GM21529 (cell line): ENCODE data around the gene ARAP3.

ENCODE experiments used
- ATAC-seq: cut with Tn5 transposase; IDR thresholded peaks from one replicate; pipeline ENCODE4 v1.9.1; 2021; ENCODE audit not compliant: unreplicated experiment

Gene ARAP3

DNA sequence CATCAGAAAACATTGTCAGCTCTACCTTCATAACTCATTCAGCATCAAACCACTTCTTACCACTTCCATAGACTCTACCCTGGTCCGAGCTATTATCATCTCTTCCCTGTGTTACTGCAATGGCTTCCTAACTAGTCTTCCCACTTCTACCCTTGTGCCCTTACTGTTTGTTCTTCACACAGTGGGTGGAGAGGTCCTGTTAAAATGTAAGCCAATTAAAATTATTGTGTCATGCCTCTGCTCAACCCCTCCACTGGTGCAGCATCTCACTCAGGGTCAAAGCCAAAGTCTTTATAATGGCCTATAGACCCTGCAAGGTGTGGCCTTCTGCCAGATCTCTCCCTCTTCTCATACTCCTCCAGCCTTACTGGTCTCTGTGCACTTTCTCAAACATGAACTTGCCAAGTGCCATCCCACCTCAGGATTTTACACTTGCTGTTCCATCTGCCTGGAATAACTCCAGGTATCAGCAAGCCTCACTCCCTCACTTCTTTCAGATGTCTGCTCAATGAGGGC, 22.8 kb upstream of the ARAP3 start:
- no peak for ATAC-seq

DNA sequence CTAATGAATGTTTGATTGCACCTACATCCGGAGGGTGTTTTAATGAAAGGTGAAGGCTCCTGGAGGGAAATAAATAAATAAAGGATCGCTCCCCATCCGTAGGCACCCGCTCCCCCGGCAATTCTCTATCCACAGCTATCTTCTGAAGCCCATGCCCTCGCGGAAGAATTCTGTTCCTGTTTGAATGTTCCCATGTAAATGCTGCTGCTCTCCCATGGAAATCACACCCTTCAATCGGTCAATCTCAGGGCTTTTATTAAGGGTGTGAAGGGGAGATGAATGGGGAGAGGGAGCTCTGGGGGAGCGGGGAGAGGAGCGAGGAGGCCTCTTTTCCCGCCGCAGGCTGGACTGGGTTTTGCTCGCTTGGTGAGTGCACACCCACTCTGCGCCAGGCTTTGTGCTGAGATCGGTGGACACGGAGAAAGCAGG, 21.1 kb upstream of the ARAP3 start:
- ATAC-seq: no peak

DNA sequence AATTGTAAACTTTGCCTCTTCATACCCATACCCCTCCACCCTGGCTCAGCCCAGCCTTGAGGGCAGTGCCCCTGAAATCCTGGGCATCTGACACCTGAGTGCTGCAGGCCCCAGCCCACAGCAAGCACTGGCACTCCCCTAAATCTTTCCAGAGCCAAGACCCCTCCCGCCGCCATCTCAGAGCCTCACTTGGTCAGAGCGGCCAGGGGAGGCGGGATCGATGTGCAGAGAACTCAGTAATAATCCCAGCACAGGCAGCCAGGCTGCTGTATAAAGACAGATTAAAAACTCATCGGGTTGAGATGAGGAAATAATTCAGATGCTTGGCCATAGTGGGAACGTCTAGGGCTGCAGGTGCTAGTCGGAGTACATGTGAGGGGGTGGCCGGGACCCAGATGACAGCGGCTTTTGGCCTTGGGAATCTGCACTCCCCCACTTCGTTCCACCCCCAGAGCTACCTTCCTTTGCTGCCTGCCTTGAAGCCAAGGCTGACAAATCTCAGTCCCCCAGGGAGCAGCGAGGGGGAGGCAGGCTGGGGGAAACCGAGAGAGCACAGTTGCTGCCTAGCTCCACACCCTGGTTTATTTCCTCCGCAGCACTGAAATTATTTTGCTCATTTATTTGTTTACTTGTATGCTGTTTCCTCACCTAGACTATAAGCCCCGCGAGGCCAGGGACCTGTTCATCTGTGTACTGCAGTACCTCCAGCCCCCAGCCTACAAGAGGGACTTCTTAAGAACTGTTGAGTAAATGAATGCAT, 19.5 kb upstream of the ARAP3 start:
- ATAC-seq: peak; percentile 86

DNA sequence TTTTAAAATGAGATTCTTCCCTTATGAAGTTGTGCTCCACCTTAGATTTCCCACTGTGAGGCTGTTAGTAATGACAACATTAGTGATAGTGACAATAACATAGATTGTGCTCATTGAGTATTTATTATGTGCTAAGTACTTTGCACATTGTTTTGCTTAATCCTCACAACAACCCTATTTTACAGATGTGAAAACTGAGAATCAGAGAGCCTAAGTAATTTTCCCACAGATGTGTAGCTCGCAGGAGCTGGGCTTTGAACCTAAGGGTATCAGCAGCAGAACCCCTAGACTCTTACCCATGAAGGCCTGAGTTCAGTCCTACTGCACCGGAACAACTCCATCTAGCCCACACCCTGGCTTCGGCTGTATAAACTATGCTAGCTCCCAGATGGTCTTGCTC, 15.6 kb upstream of the ARAP3 start:
- ATAC-seq: no peak

DNA sequence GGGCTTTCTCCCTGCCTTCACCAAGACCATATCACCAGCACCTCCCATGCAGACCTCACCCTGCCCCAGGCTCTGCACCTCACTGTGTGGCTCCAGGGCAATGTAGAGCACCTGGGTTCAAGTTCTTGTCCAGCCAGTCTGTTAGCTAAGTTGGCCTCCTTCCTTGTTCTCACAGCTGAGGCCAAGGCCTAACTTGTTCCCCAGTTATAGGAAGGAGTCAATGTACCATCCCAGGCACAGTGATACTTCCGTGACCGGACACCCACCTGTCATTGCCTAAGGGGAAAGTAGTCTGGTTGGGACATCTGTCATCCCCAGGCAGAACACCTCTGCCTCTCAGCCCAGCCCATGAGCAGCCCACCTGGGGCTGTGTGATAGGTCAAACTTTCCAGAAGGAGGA, 14.4 kb upstream of the ARAP3 start:
- ATAC-seq: no peak

DNA sequence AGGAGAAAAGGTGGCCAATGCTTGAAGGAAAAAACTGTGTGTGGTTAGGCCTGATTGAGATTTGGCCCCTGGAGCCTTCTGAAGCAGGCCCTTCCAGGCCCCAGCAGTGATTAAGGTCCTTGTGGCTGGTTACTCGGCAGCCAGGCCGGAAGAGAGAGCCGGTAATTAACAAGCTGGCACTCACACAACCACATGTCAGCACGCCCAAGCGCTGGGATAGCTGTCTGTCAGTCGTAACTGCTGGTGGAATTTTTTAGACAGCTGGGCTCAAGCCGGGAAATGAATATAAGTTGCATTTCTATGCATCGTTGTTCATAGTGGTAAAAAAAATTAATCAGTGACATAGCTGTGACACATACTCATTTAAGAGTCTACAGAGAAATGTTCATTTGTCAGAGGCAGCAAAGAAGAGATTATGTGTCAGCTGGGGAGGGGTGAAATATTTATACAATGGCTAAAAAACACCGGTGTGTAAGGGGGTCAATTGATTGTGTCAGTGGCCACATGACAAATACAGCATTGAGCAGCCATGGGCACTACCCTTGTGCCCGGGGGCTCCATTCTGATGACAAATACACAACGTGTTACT, 13.7 kb upstream of the ARAP3 start:
- ATAC-seq: no peak

DNA sequence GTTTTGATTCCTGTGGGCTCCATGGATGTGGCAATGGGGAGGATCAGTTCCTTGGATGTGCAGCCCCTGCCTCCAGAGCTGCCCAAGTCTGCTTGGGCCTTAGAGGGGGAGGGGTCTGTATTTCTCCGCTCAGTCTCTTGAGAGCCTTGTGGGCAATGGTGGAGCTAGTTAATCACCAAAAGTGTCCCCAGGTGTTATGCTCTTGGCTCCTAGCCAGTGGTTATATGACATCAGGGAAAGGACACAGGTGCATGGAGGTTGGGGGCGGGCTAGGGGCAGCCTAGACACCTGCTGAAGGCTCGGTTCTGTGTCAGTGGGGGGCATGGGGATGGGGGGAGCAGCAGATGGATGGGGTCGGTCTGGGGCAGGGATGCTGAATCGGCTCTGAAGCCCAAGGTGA, 12.4 kb upstream of the ARAP3 start:
- ATAC-seq: no peak

DNA sequence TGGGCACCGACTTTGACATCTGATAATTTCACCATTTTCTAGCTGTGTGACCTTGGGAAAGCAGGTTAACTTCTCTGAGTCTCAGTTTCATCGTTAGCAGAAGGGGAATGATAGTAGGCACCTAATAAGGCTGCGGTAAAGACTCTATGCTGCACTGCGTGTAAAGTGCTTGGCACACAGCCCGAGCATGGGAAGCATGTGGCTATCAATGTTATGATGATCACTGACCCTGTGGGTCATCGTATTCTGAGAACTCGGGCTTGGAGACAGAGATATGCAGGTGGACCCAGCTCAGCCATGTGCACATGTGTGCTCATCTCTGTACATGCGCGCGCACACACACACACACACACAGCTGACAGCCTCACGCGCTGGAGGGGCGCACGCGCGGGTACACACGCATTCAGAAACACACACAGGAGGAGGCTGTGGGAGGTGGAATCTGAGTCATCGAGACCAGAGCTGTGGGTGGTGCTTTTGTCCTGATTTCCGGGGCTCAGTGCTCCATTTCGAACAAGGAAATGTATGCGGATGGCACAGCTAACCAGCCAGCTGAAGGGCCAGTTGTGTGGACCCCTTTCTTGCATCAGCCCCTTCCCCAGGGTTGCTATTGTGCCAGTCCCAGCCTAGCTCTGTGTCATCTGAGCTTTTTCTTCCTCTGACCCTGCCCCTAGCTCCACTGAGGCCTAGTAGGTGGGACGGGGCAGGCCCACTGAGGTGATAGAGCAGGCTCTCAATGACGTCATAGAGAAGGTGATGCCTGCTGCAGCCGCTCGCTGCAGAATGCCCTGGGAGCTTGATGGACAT, 11.1 kb upstream of the ARAP3 start:
- no peak for ATAC-seq

DNA sequence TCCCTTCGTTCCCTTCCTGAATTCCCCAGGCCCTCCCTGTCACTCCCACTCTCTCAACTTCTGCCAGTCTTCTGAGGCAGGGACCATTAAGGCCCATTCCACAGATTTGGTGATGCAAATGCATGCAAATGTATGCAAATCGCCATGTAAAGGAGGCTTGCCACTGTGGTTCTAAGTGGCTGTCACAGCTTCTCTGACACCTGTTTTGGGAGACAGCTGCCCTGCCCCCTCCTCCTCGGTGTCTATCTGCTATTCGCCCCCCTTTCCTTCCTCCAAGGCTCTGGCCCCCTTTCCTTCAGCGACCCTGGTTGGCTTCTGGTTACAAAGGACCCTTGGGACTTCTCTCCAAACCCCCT, 10.5 kb upstream of the ARAP3 start:
- no peak for ATAC-seq

DNA sequence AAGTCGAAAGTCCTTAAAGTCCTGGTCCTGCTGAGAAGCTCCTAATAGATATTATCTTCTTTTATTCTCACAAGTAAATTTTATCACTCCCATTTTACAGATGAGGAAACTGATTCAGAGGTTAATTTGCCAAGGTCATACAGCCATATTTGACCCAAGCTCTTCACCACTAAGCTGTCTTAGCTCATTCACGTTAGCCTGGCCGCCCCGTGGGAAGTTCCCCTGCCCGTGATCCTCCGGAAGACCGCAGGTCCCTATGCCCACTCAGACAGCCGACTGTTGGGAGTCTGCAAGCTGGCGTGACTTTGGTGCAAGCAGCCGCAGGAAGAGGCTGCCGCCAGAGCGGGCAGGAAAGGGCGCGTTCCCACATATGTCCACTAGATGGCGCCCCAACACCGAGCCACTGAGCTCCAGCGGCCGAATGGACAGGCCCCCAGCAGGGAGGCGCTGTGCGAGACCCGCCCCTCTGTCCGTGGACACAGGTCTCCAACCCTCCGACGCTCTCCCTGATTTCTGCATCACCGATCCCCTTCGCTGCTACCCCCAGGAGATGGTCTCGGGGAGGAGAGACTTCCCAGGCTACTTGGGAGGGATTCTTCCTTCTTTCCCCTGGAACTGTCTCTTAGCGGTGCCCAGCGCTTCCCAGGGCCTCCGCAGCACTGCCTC, 10.0 kb upstream of the ARAP3 start:
- peak; percentile 84 for ATAC-seq

DNA sequence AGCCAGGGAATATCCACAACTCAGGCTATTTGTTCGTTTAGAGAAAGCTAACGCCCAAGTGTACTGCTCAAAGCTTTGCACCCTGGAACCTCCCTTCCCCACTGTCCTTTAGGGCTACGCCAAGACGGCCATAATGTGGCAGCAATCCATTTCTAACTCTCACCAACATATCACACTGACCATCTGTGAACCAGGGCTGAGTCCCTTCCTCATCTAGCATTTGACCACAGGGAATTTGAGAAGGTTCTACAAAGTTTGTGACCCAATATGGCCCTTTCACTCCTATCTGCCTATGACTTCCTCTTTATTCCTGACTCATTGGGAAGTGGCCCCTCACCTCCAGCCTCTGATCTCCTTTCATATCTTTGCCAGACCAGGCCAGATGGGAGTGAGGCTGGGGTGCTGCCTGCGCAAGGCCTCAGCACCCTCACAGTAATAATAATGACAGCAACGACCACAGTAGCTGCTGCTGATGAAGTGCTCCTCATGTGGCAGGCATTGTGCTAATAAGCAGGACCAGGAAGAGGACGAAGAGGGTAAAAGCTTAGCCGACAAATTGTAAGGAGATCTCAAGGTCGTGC, 9.3 kb upstream of the ARAP3 start:
- ATAC-seq: no peak

DNA sequence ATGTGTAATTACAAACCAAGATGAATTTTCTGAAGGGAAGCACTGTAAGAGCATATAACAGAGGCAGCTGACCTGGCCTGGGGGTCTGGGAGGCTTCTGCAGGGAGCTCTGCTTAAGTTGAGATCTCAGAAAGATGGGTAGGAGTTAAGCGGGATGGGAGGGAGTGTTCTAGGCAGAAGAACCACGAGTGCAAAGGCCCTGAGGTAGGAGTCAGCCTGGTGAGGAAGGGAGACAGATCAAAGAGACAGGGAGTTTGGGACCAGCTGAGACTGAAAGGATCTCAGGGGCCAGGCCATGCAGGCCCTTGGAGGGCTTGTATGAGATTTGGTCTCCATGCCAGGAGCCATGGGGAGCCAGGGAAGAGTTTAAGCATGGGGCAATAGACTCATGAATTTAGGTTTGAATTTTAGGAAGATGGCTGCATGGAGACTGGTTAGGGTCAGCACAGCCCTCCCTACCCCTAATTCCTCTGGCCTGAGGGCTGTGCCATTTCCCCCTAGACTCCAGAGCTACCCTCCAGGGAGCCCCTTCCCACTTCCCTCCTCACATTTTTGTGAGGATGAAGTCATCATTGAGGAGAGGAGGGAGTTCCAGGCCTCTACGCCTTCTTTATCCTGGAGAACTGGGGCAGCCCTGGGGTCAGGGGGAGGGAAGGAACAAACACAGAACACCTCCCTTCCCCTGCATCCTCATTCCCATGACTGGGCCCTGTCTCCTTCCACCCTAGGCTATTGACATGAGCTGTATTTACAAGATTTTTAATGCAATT, 4.8 kb upstream of the ARAP3 start:
- no peak for ATAC-seq

DNA sequence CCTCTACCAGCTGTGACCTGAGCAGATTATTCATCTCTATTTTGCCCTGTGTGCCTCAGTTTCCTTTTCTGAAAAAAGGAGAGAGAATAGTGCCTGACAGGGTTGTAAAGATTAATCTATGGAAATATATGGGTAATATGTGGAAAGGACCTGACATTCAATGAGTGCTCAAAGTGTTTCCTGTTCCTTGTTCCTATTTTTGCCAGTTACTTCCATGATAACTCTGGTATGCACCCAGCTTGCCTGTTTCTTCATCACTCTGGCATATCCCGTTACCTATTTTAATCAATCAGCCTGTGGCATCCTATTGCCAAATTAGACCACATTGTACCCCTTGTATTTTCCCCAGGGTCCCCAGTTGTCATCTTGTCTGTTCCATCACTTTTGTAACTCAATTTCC, 3.6 kb upstream of the ARAP3 start:
- ATAC-seq: no peak

DNA sequence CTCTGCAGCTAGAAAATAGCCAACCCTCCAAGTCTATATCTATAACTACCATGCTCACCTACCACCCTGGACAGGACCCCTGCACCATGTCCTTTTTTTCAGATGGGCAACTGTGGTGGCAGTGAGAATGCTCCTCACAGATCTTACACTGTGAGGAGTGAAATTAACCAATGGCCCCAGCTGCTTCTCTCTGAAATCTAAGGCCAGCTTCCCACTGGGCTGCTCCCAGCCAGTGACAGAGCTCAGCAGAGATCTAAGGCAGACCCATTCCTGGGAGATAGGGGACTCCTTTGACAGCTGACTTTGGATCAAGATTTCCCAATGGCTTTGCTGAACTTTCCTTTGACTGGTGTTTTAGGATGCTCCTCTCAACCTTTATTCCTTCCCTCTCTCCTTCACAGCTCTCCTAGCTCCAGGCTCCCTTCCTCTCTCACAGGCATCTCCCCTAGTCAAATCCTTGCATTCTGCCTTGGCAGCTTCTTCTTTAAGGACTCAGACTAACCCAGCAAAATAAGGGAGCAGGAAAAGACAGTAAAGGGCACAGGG, 1.6 kb upstream of the ARAP3 start:
- ATAC-seq: no peak

DNA sequence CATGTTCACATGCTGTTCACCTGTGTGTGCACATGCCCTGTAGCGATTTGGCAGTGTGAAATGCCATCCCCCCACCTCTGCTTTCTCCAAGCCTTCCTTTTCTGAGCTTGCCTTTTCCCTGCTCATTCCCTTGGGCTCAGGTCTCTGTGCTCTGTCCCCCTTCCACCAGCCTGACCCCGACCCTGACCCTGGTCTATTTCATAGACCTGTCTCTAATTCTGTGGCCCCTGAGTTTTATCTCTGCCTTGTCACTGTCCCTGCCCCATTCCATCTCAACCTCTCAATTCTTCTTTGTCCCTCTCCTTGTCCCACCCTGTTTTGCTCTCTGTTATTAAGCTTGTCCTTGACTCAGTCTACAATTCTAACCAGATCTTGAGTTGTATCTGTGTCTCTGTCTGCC, 735 bp downstream of the ARAP3 start:
- no peak for ATAC-seq

DNA sequence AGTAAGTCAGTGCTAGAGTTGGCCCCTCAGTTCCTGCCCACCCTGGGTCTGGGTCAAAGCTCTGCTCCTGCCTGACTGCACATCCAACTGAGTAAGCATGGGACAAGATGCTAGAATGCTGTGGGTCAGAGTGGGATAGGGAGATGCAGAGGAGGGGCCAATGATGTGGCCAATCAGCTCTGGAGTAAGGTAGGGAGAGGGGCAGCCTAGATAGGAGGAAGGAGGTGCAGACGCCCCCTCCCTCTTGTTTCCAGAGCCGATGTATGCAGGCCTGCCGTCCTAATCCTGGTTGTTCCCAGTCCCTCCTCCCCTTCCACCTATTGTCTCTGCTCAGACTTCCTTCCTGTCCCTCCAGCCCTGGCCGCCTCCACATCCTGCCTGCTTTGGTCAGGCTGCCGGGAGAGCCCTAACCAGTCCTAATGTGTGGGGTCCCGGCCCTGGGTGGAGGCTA, 1.3 kb downstream of the ARAP3 start:
- ATAC-seq: no peak

DNA sequence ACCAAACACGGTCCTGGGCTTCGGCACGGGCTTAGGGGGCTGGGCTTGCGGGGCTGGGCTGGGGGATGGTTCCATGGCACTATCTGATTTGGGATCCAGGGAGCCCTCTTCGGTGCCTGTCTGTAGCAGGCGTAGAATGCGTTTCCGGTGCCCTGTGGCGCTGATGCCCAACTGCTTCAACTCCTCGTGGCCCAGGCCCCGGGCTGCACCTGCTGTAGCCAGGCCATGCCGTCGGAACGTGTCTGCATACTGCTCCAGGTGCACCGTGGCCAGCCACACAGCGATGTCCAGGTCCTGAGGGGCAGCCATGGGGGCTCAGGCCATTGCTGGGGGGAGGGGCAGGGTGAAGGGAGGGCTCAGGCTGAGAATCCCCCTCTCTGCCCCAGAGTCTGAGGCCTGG, 1.9 kb downstream of the ARAP3 start:
- ATAC-seq: no peak

DNA sequence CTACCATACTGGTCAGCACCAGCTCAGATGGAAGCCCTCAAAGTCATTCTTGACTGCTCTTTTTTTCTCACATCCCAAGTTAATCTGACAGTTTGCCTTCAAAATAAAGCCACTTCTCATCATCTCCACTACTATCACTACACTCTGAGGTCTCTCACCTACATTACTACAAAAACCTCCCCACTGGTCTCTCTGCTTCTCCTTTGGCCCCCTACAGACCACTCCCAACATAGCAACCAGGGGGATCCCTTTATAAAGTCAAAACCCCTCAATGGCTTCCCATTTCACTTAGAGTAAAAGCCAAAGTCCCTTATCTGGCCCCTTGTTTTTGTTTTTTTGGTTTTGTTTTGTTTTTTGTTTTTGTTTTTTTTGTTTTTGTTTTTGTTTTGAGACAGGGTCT, 4.6 kb downstream of the ARAP3 start:
- no peak for ATAC-seq

DNA sequence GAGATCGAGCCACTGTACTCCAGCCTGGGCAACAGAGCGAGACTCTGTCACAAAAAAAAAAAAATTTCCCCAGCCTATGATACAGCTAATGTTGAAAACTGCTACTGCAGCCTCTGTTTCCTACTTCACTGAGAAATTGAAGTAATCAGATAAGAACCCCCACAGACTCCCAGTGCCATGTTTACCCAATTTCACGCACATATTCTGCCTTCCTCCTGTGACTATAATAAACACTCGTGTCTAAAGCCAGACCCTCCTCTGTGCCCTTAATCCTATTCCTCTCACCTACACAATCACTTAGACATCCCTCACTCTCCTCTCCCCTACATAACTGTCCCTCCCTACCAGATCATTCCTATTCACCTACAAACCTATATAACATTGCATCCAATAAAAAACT, 6.4 kb downstream of the ARAP3 start:
- no peak for ATAC-seq

DNA sequence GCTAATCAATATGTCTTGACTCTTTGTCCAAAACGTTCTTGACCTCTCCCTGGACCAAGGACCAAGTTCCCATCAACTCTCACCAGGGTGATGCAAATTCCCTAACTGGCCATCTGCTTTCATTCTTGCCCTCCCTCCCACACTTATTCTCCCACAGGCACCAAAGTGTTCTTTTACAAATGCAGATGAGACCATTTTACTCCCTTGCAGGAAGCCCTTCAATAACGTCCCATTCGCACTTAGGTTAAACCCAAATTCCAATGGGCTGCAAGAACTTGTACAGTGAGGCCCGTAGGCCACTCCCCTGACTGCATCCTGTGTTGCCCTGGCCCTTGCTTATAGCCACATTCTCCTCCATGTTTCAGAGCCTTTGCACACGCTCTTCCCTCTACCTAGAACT, 7.3 kb downstream of the ARAP3 start:
- ATAC-seq: no peak
